ENCODE results near the gene JPH3.
"Not testable (repeated sequence)": the region's sequence is repeated elsewhere in the genome, so short reads cannot be mapped to it uniquely, and the experiment has no call there.

The JPH3 gene

GRCh38 chr16:87721622-87722585 lies 119.6 kb downstream of the JPH3 start:
- DNase-seq: no peak

GRCh38 chr16:87722590-87723225 lies 120.4 kb downstream of the JPH3 start:
- no peak for DNase-seq

GRCh38 chr16:87723226-87723623 lies 120.9 kb downstream of the JPH3 start:
- DNase-seq: peak; percentile 74

- no peak for DNase-seq
These were observed 122.4 kb downstream of the JPH3 start for GRCh38 chr16:87724490-87725291.

- peak; percentile 62 for DNase-seq
These were observed 123.4 kb downstream of the JPH3 start for GRCh38 chr16:87725596-87726235.

- not testable (repeated sequence) for DNase-seq
These were observed 124.3 kb downstream of the JPH3 start for GRCh38 chr16:87726577-87726976.

GRCh38 chr16:87727346-87727745 lies 125.0 kb downstream of the JPH3 start:
- no peak for DNase-seq

- DNase-seq: peak; percentile 43
These were observed 125.7 kb downstream of the JPH3 start for GRCh38 chr16:87728026-87728425.

GRCh38 chr16:87729266-87729954 lies 127.1 kb downstream of the JPH3 start:
- DNase-seq: no peak

GRCh38 chr16:87731607-87732006 lies 129.3 kb downstream of the JPH3 start:
- no peak for DNase-seq

- DNase-seq: no peak
These were observed 130.9 kb downstream of the JPH3 start for GRCh38 chr16:87733190-87733589.

GRCh38 chr16:87734644-87735043 lies 132.3 kb downstream of the JPH3 start:
- DNase-seq: no peak

- no peak for DNase-seq
These were observed 133.1 kb downstream of the JPH3 start for GRCh38 chr16:87735270-87736007.

- no peak for DNase-seq
These were observed 133.7 kb downstream of the JPH3 start for GRCh38 chr16:87736008-87736382.

- no peak for DNase-seq
These were observed 137.5 kb downstream of the JPH3 start for GRCh38 chr16:87739801-87740200.

- DNase-seq: peak; percentile 63
These were observed 138.1 kb downstream of the JPH3 start for GRCh38 chr16:87740441-87740840.

- DNase-seq: peak; percentile 36
These were observed 138.7 kb downstream of the JPH3 start for GRCh38 chr16:87740909-87741424.

- no peak for DNase-seq
These were observed 139.6 kb downstream of the JPH3 start for GRCh38 chr16:87741700-87742415.

GRCh38 chr16:87742781-87743490 lies 140.6 kb downstream of the JPH3 start:
- no peak for DNase-seq

All from fibroblast of upper back skin (primary cell).